Measurements from ENCODE around the gene CHRNB2. TPM values are rescaled to one million over a fixed set of nuclear protein-coding genes. Genes with fewer than 3 reads are reported as not detected.

CHRNB2 gene
- total RNA-seq, 6 experiments from 2014 or later, result 0.05 to 0.09 (median 0.07) TPM; not detected in 1

DNA sequence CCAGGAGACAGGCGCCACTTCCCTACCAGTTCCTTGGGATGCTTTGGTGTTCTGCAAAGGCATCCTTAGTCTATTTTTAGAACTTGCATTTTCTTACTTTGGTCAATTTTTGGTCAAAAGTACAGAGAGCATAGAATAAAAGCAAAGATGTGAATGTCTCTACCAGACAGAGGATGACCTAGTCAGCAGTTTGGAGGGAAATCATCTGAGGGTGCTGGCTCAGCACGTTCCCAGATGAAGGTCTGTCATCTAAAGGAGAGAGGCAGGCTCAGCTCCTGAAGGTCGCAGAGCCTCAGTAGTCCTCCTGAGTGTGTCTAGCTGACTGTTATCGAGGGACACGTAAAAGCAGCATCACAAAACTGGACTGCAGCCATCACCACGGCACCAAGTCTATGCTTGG lies 15.3 kb downstream of the CHRNB2 start:
- no peak overlapping the region for H3K4me3 Mint-ChIP-seq
- H3K27me3 Mint-ChIP-seq (ENCODE audit: insufficient read depth), result no peaks in the 10 kb centered on the region; the same call in 1 of the 2 replicates
- TF ChIP-seq, protein P1, sequence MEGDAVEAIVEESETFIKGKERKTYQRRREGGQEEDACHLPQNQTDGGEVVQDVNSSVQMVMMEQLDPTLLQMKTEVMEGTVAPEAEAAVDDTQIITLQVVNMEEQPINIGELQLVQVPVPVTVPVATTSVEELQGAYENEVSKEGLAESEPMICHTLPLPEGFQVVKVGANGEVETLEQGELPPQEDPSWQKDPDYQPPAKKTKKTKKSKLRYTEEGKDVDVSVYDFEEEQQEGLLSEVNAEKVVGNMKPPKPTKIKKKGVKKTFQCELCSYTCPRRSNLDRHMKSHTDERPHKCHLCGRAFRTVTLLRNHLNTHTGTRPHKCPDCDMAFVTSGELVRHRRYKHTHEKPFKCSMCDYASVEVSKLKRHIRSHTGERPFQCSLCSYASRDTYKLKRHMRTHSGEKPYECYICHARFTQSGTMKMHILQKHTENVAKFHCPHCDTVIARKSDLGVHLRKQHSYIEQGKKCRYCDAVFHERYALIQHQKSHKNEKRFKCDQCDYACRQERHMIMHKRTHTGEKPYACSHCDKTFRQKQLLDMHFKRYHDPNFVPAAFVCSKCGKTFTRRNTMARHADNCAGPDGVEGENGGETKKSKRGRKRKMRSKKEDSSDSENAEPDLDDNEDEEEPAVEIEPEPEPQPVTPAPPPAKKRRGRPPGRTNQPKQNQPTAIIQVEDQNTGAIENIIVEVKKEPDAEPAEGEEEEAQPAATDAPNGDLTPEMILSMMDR (IDR thresholded peaks at IDR 0.05), result no peak
- no peak for DNase-seq
- peaks cover 12% of the 10 kb centered on the region; the same call in 1 of the 2 replicates for H3K4me1 Mint-ChIP-seq (ENCODE audit: low read depth)
- H3K36me3 Mint-ChIP-seq (ENCODE audit: low read depth), result peaks cover 56% of the 10 kb centered on the region
- H3K9me3 Mint-ChIP-seq, result no peaks in the 10 kb centered on the region
- no peak overlapping the region for H3K27ac Mint-ChIP-seq

DNA sequence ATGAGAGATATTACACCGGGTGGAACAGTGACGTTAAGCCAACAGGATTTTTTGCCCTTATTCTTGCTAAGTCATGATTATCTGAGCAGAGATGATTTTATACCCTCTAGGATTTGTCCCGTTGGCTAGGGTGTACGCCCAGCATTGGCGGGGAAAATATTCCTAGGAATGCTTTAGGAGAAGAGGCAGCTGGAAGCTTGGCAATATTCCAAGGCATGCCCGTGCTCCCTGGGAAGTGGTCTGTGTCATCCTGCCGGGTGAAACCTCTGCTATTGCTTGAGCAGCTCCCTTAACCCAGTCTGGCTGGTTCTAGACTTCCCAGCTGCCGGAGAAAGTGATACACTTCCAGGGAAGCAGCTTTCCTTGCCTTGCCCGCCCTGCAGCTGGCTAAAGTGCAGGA lies 16.2 kb downstream of the CHRNB2 start:
- Mint-ChIP-seq H3K4me3 (no peak overlapping the region), H3K27me3 (ENCODE audit: insufficient read depth) (no peaks in the 10 kb centered on the region; the same call in none of the 2 replicates), H3K27ac (no peak overlapping the region), H3K36me3 (ENCODE audit: low read depth) (peaks cover 52% of the 10 kb centered on the region), H3K4me1 (ENCODE audit: low read depth) (peaks cover 12% of the 10 kb centered on the region; the same call in 1 of the 2 replicates), H3K9me3 (no peaks in the 10 kb centered on the region)
- TF ChIP-seq, protein P1 (IDR thresholded peaks at IDR 0.05), result no peak
- no peak for DNase-seq

DNA sequence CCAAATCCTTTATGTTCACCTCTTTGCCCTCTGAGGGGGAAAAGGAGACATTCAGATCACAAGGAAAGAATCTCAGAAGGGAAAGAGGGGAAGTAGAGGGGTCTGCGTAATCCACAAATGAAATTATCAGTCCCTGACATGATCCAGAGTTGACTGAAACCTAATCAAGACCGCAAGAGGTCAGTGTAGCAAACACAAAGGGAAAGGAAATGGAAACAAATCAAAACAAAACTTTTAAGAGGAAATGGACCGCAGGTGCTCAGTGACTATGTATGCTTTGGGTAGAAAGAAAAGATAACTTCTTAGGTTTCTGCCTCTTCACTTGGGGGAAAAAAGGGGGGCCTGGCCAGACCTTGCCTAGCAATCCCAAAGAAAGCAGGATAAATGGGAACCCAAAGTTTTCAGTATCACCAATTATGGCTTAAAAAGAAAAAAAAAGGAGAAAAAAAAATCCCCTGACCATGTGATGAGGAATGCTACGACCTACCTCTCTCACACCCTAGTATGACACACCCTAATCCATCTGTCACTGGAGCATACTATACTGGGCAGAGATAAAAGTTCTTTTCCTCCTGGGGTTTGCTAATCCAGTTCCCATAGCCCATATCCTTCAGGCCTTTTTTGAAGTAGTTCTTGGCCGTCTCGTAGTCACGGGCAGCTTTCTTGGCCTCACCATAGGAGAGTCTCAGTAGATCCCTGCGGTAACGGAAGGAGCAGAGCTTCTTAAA lies 16.9 kb downstream of the CHRNB2 start:
- H3K4me1 Mint-ChIP-seq (ENCODE audit: low read depth), result peaks cover 12% of the 10 kb centered on the region; the same call in 1 of the 2 replicates
- TF ChIP-seq, protein P1 (IDR thresholded peaks at IDR 0.05), result no peak
- DNase-seq, result no peak
- H3K4me3 Mint-ChIP-seq, result no peak overlapping the region
- no peaks in the 10 kb centered on the region; the same call in none of the 2 replicates for H3K27me3 Mint-ChIP-seq (ENCODE audit: insufficient read depth)
- peaks cover 47% of the 10 kb centered on the region for H3K36me3 Mint-ChIP-seq (ENCODE audit: low read depth)
- no peak overlapping the region for H3K27ac Mint-ChIP-seq
- H3K9me3 Mint-ChIP-seq, result no peaks in the 10 kb centered on the region

- Mint-ChIP-seq H3K36me3 (ENCODE audit: low read depth) (peaks cover 43% of the 10 kb centered on the region), H3K9me3 (no peaks in the 10 kb centered on the region), H3K27ac (no peak overlapping the region), H3K4me1 (ENCODE audit: low read depth) (peaks cover 12% of the 10 kb centered on the region; the same call in 1 of the 2 replicates), H3K4me3 (peak overlapping the region; percentile 12; the same call in 1 of the 2 replicates), H3K27me3 (ENCODE audit: insufficient read depth) (no peaks in the 10 kb centered on the region; the same call in none of the 2 replicates)
- TF ChIP-seq, protein P1 (IDR thresholded peaks at IDR 0.05), result no peak
- no peak for DNase-seq
Observed at GRCh38 chr1:154586231-154586630, 18.7 kb downstream of the CHRNB2 start.

- peaks cover 43% of the 10 kb centered on the region for H3K36me3 Mint-ChIP-seq (ENCODE audit: low read depth)
- TF ChIP-seq, protein P1 (IDR thresholded peaks at IDR 0.05), result no peak
- no peaks in the 10 kb centered on the region for H3K9me3 Mint-ChIP-seq
- peak overlapping the region; percentile 12; the same call in 1 of the 2 replicates for H3K4me3 Mint-ChIP-seq
- peaks cover 12% of the 10 kb centered on the region; the same call in 1 of the 2 replicates for H3K4me1 Mint-ChIP-seq (ENCODE audit: low read depth)
- H3K27me3 Mint-ChIP-seq (ENCODE audit: insufficient read depth), result no peaks in the 10 kb centered on the region; the same call in none of the 2 replicates
- no peak for DNase-seq
- H3K27ac Mint-ChIP-seq, result no peak overlapping the region
Observed at GRCh38 chr1:154586641-154587040, 19.1 kb downstream of the CHRNB2 start.
